ENCODE results near the gene GPLD1.
A peak's percentile ranks its signal among the peaks of the same experiment; 100 is the strongest.
"Not testable (repeated sequence)": the region's sequence is repeated elsewhere in the genome, so short reads cannot be mapped to it uniquely, and the experiment has no call there.

GPLD1 gene

DNA sequence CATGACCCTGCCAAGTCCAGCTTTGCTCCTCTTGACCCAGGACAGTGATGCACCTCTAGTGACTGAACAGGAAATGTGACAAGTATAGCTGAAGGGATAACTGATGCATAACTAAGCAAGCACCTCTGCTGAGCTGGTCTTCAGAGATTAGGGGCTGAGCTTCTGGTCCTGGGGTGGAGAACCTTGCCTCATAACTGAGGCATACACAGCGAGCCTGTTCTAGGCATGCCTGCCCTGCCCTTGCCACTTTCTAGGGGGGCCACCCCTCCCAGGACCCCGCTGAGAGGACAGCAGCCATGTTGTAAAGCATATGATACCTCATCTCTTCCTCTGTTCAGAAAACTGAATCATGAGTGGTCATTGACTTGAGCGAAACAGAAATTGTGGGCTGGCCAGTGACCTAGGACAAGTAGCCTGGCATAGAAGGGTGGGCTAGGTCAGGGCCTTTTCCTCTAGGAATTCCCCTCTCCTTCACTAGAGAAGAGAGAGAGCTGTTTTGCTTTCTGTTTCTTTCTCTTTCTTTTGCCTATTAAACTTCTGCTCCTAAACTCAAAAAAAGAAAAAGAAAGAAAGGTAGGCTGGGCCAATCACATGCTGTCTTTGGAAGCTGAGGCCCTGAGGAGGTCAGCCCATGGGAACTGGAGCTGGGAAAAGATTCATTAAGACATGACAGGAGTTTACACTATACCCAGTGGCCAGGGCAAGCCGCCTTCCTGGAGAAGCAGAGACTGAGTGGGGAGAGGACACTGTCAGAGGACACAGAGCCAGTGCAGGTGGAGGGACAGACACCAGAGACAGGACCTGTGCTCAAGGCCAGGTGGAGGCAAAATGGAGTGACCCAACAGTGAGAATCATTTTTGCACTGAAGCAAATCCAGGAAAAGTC lies 28.5 kb upstream of the GPLD1 start:
- Histone ChIP-seq H3K4me1 (ENCODE audit: control insufficient read depth, insufficient read depth, low read depth, low read length) (peaks cover 6% of the 10 kb centered on the region), H4K8ac (ENCODE audit: low read length) (peak overlapping the region; percentile 4), H2AK5ac (ENCODE audit: low read length, severe bottlenecking) (no peak overlapping the region), H2AFZ (ENCODE audit: low read depth, low read length) (no peak overlapping the region), H3K36me3 (ENCODE audit: control insufficient read depth in 1 of 2, insufficient read depth in 2 of 2, low read depth in 1 of 2, low read length in 2 of 2) (peaks cover 0 to 4% of the 10 kb centered on the region in 2 experiments), H3K23ac (ENCODE audit: low read length in 2 of 2) (no peak overlapping the region), H3K27me3 (ENCODE audit: control insufficient read depth in 1 of 2, insufficient read depth in 1 of 2, low read length in 2 of 2) (no peaks in the 10 kb centered on the region), H2BK12ac (ENCODE audit: low read length in 2 of 2) (no peak overlapping the region), H3K14ac (ENCODE audit: low read length in 2 of 2) (no peak overlapping the region), H3K9me3 (ENCODE audit: control insufficient read depth, low read length) (no peaks in the 10 kb centered on the region), H3K27ac (ENCODE audit: low read length, poor library complexity, severe bottlenecking) (no peak overlapping the region), H2BK15ac (ENCODE audit: low read depth, poor library complexity, severe bottlenecking) (no peak overlapping the region), H3K4me2 (ENCODE audit: low read length, poor library complexity, severe bottlenecking) (no peak overlapping the region), H3K9ac (ENCODE audit: low read length) (no peak overlapping the region), H3K79me1 (replicated peaks; ENCODE audit: low read length, poor library complexity, severe bottlenecking) (no peaks in the 10 kb centered on the region), H3K4me3 (ENCODE audit: insufficient read depth in 1 of 2, low read depth in 1 of 2, low read length in 2 of 2) (no peak overlapping the region), H4K91ac (ENCODE audit: low read length) (no peak overlapping the region), H3K18ac (ENCODE audit: low read depth in 1 of 2, low read length in 2 of 2) (no peak overlapping the region), H2BK120ac (ENCODE audit: low read depth, low read length) (no peak overlapping the region), H3K4ac (ENCODE audit: low read depth in 1 of 2, low read length in 2 of 2) (no peak overlapping the region), H2BK5ac (ENCODE audit: low read depth, low read length, poor library complexity, severe bottlenecking) (no peak overlapping the region)
- WGBS, result 80% methylated on average over 4 of the region's 4 CpGs
- DNase-seq, result peak; percentile 3

DNA sequence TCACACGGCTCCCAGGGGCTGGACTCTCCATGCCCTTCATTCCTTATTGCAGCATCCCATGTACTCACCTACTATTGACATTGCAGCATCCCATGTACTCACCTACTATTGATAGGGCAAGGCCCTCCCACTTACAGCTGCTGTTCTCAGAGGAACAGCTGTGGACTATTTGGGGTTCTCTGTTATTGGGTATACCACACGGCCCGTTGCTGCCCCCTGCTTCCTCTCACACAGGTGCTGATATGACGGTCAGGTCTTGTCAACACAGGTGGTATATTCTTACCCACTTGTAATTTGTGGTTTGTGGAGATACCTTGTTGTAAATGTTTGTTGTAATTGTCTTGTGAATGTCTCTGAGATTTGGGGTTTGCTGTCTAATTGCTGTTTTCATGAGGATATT lies 24.2 kb upstream of the GPLD1 start:
- Histone ChIP-seq H4K8ac (ENCODE audit: low read length) (no peak overlapping the region), H3K9ac (ENCODE audit: low read length) (no peak overlapping the region), H3K27me3 (ENCODE audit: control insufficient read depth in 1 of 2, insufficient read depth in 1 of 2, low read length in 2 of 2) (peaks cover 0 to 3% of the 10 kb centered on the region in 2 experiments), H4K91ac (ENCODE audit: low read length) (no peak overlapping the region), H2AK5ac (ENCODE audit: low read length, severe bottlenecking) (no peak overlapping the region), H3K4ac (ENCODE audit: low read depth in 1 of 2, low read length in 2 of 2) (no peak overlapping the region), H3K4me3 (ENCODE audit: insufficient read depth in 1 of 2, low read depth in 1 of 2, low read length in 2 of 2) (no peak overlapping the region), H2BK12ac (ENCODE audit: low read length in 2 of 2) (no peak overlapping the region), H2BK15ac (ENCODE audit: low read depth, poor library complexity, severe bottlenecking) (no peak overlapping the region), H3K4me1 (ENCODE audit: control insufficient read depth, insufficient read depth, low read depth, low read length) (no peaks in the 10 kb centered on the region), H3K27ac (ENCODE audit: low read length, poor library complexity, severe bottlenecking) (no peak overlapping the region), H2BK5ac (ENCODE audit: low read depth, low read length, poor library complexity, severe bottlenecking) (no peak overlapping the region), H3K18ac (ENCODE audit: low read depth in 1 of 2, low read length in 2 of 2) (no peak overlapping the region), H3K79me1 (replicated peaks; ENCODE audit: low read length, poor library complexity, severe bottlenecking) (no peaks in the 10 kb centered on the region), H3K23ac (ENCODE audit: low read length in 2 of 2) (no peak overlapping the region), H3K4me2 (ENCODE audit: low read length, poor library complexity, severe bottlenecking) (no peak overlapping the region), H3K9me3 (ENCODE audit: control insufficient read depth, low read length) (no peaks in the 10 kb centered on the region), H3K14ac (ENCODE audit: low read length in 2 of 2) (no peak overlapping the region), H3K36me3 (ENCODE audit: control insufficient read depth in 1 of 2, insufficient read depth in 2 of 2, low read depth in 1 of 2, low read length in 2 of 2) (peaks cover 0 to 4% of the 10 kb centered on the region in 2 experiments), H2BK120ac (ENCODE audit: low read depth, low read length) (no peak overlapping the region), H2AFZ (ENCODE audit: low read depth, low read length) (no peak overlapping the region)
- WGBS, result 96% methylated on average over 4 of the region's 4 CpGs
- no peak for DNase-seq

DNA sequence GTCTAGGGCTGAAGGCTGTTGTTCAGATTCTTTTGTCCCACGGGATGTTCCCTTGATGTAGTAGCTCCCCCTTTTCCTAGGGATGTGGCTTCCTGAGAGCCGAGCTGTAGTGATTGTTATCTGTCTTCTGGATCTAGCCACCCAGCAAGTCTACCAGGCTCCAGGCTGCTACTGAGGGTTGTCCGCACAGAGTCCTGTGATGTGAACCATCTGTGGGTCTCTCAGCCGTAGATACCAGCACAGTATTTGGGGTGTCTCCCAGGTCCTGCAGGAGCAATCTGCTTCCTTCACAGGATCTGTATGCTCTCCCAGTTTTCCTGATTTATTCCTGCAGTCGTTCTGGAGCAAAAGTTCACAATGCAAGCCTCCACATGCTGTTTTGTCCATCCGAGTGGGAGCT lies 22.6 kb upstream of the GPLD1 start:
- not testable (repeated sequence) for H3K4me3 ChIP-seq (ENCODE audit: insufficient read depth in 1 of 2, low read depth in 1 of 2, low read length in 2 of 2); H3K79me1 ChIP-seq (replicated peaks; ENCODE audit: low read length, poor library complexity, severe bottlenecking); H3K4me1 ChIP-seq (ENCODE audit: control insufficient read depth, insufficient read depth, low read depth, low read length); DNase-seq; H3K36me3 ChIP-seq (ENCODE audit: control insufficient read depth in 1 of 2, insufficient read depth in 2 of 2, low read depth in 1 of 2, low read length in 2 of 2); H3K23ac ChIP-seq (ENCODE audit: low read length in 2 of 2); H2AK5ac ChIP-seq (ENCODE audit: low read length, severe bottlenecking); H3K18ac ChIP-seq (ENCODE audit: low read depth in 1 of 2, low read length in 2 of 2); H3K4ac ChIP-seq (ENCODE audit: low read depth in 1 of 2, low read length in 2 of 2); H3K4me2 ChIP-seq (ENCODE audit: low read length, poor library complexity, severe bottlenecking); H3K9ac ChIP-seq (ENCODE audit: low read length); H2BK12ac ChIP-seq (ENCODE audit: low read length in 2 of 2); H4K91ac ChIP-seq (ENCODE audit: low read length); H2BK120ac ChIP-seq (ENCODE audit: low read depth, low read length); H3K27ac ChIP-seq (ENCODE audit: low read length, poor library complexity, severe bottlenecking); H3K27me3 ChIP-seq (ENCODE audit: control insufficient read depth in 1 of 2, insufficient read depth in 1 of 2, low read length in 2 of 2); H3K9me3 ChIP-seq (ENCODE audit: control insufficient read depth, low read length); H2AFZ ChIP-seq (ENCODE audit: low read depth, low read length); H2BK15ac ChIP-seq (ENCODE audit: low read depth, poor library complexity, severe bottlenecking); H4K8ac ChIP-seq (ENCODE audit: low read length); H2BK5ac ChIP-seq (ENCODE audit: low read depth, low read length, poor library complexity, severe bottlenecking); H3K14ac ChIP-seq (ENCODE audit: low read length in 2 of 2)
- WGBS, result 71% methylated on average over 6 of the region's 6 CpGs

DNA sequence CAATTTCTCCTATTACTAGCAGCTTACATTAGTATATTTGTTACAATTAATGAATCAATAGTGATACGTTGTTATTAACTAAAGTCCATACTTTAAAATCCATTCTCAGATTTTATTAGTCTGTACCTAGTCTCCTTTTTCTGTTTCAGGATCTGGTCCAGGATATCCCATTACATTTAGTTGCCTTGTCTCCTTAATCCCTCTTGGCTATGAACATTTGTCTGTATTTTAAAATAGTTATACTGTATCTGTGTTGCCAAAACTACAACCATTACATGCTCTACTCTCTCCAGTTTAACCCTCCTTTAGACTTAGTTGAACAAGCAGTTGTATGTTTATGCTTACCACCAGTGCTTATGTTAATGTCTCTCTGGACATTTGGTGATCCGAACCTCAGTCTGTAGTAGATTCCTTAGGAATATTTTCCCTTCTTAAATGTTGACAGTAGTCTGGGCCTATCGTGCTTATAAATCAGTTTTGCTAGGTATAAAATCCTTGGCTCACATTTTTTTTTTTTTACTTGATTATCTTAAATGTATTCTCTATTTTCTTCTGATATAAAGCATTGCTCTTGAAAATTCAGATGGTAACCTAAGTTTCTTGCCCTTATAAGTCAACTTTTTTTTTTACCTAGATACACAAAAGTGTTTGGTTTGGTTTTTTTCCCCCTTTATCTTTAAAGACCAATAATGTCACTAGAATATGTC lies 17.6 kb upstream of the GPLD1 start:
- Histone ChIP-seq H2BK12ac (ENCODE audit: low read length in 2 of 2) (no peak overlapping the region), H3K27me3 (ENCODE audit: control insufficient read depth in 1 of 2, insufficient read depth in 1 of 2, low read length in 2 of 2) (peaks cover 0 to 3% of the 10 kb centered on the region in 2 experiments), H3K9ac (ENCODE audit: low read length) (no peak overlapping the region), H3K23ac (ENCODE audit: low read length in 2 of 2) (no peak overlapping the region), H3K36me3 (ENCODE audit: control insufficient read depth in 1 of 2, insufficient read depth in 2 of 2, low read depth in 1 of 2, low read length in 2 of 2) (peaks cover 0 to 4% of the 10 kb centered on the region in 2 experiments), H2AK5ac (ENCODE audit: low read length, severe bottlenecking) (no peak overlapping the region), H4K91ac (ENCODE audit: low read length) (no peak overlapping the region), H3K27ac (ENCODE audit: low read length, poor library complexity, severe bottlenecking) (no peak overlapping the region), H2BK15ac (ENCODE audit: low read depth, poor library complexity, severe bottlenecking) (no peak overlapping the region), H3K18ac (ENCODE audit: low read depth in 1 of 2, low read length in 2 of 2) (no peak overlapping the region), H3K4ac (ENCODE audit: low read depth in 1 of 2, low read length in 2 of 2) (no peak overlapping the region), H3K9me3 (ENCODE audit: control insufficient read depth, low read length) (no peaks in the 10 kb centered on the region), H2AFZ (ENCODE audit: low read depth, low read length) (no peak overlapping the region), H3K4me1 (ENCODE audit: control insufficient read depth, insufficient read depth, low read depth, low read length) (no peaks in the 10 kb centered on the region), H4K8ac (ENCODE audit: low read length) (no peak overlapping the region), H2BK120ac (ENCODE audit: low read depth, low read length) (no peak overlapping the region), H3K4me3 (ENCODE audit: insufficient read depth in 1 of 2, low read depth in 1 of 2, low read length in 2 of 2) (no peak overlapping the region), H3K79me1 (replicated peaks; ENCODE audit: low read length, poor library complexity, severe bottlenecking) (no peaks in the 10 kb centered on the region), H3K14ac (ENCODE audit: low read length in 2 of 2) (no peak overlapping the region), H2BK5ac (ENCODE audit: low read depth, low read length, poor library complexity, severe bottlenecking) (no peak overlapping the region), H3K4me2 (ENCODE audit: low read length, poor library complexity, severe bottlenecking) (no peak overlapping the region)
- no peak for DNase-seq
- 64% methylated on average over 2 of the region's 3 CpGs for WGBS

Measured in mesenchymal stem cell (in vitro differentiated cells and primary cell).